Sigmoid colon (tissue), 3 donors: ENCODE data around the gene TAF8.

Experiments
- CTCF ChIP-seq, 4 experiments: fragments of 450-650 bp in 3 of 4; fragments of 200-600 bp in 1 of 4; IDR thresholded peaks; one replicate each; pipeline ENCODE4 v1.5.1; 2016 to 2019; ENCODE audit warnings: antibody characterized with exemption in 4 of 4, mild to moderate bottlenecking in 3 of 4, moderate library complexity in 2 of 4
- POLR2A ChIP-seq, 2 donors: fragments of 450-650 bp; IDR thresholded peaks; one replicate each; pipeline ENCODE4 v1.6.1; 2016; ENCODE audit warnings: antibody characterized with exemption in 2 of 2, mild to moderate bottlenecking in 2 of 2, moderate library complexity in 2 of 2

- no peak for TF ChIP-seq CTCF (IDR thresholded peaks at IDR 0.05)
- TF ChIP-seq POLR2A (IDR thresholded peaks at IDR 0.05): no peak
Observed at GRCh38 chr6:42091718-42092023, 41.3 kb downstream of the TAF8 start.
